Mucosa of rectum (tissue), 2 donors: ENCODE measurements around the gene CCR5AS.
A peak's percentile ranks its signal among the peaks of the same experiment; 100 is the strongest.
"Not testable (repeated sequence)": the region's sequence is repeated elsewhere in the genome, so short reads cannot be mapped to it uniquely, and the experiment has no call there.

Experiments
- H3K27ac ChIP-seq, 2 donors: one replicate each; pipeline ENCODE4 v1.7.0; 2013; ENCODE audit warnings: inconsistent platforms in 2 of 2, low read depth in 2 of 2, low read length in 2 of 2
- H3K27me3 ChIP-seq, 2 donors: one replicate each; pipeline ENCODE4 v1.7.0; 2013; ENCODE audit warnings: low read length in 2 of 2; ENCODE audit not compliant: control insufficient read depth in 2 of 2, insufficient read depth in 2 of 2
- H3K36me3 ChIP-seq, 2 donors: one replicate each; pipeline ENCODE4 v1.7.0; 2013; ENCODE audit warnings: low read length in 2 of 2; ENCODE audit not compliant: control insufficient read depth in 2 of 2, insufficient read depth in 2 of 2
- H3K4me1 ChIP-seq, 2 donors: one replicate each; pipeline ENCODE4 v1.7.0; 2013; ENCODE audit warnings: low read length in 2 of 2, mild to moderate bottlenecking in 1 of 2; ENCODE audit not compliant: control insufficient read depth in 2 of 2, insufficient read depth in 2 of 2
- H3K4me3 ChIP-seq, 2 donors: one replicate each; pipeline ENCODE4 v1.7.0; 2013; ENCODE audit warnings: low read length in 2 of 2
- H3K9ac ChIP-seq, 2 donors: one replicate each; pipeline ENCODE4 v1.7.0; 2013; ENCODE audit warnings: low read length in 2 of 2, low read depth in 1 of 2, mild to moderate bottlenecking in 1 of 2
- H3K9me3 ChIP-seq, 2 donors: one replicate each; pipeline ENCODE4 v1.7.0; 2013; ENCODE audit warnings: low read length in 2 of 2; ENCODE audit not compliant: control insufficient read depth in 2 of 2
- donor health status: healthy.
- donor health status: Normal muscosa, but diverticular disease.

CCR5AS gene

GRCh38 chr3:46405301-46406019, 1.4 kb downstream of the CCR5AS start:
- peak overlapping the region; percentile 97 to 98 for H3K27ac ChIP-seq
- peak overlapping the region; percentile 66 to 88 for H3K9ac ChIP-seq
- peak overlapping the region; percentile 56 to 79 for H3K4me3 ChIP-seq
- no peaks in the 10 kb centered on the region for H3K9me3 ChIP-seq
- peaks cover 0 to 4% of the 10 kb centered on the region in 2 donors for H3K36me3 ChIP-seq
- H3K27me3 ChIP-seq: no peaks in the 10 kb centered on the region
- peaks cover 33 to 40% of the 10 kb centered on the region in 2 donors for H3K4me1 ChIP-seq

GRCh38 chr3:46402902-46403301, 4.0 kb downstream of the CCR5AS start:
- not testable (repeated sequence) for H3K27ac ChIP-seq, H3K4me3 ChIP-seq, H3K9me3 ChIP-seq, H3K9ac ChIP-seq, H3K36me3 ChIP-seq, H3K27me3 ChIP-seq
- peaks cover 29 to 34% of the 10 kb centered on the region in 2 donors for H3K4me1 ChIP-seq

DNA sequence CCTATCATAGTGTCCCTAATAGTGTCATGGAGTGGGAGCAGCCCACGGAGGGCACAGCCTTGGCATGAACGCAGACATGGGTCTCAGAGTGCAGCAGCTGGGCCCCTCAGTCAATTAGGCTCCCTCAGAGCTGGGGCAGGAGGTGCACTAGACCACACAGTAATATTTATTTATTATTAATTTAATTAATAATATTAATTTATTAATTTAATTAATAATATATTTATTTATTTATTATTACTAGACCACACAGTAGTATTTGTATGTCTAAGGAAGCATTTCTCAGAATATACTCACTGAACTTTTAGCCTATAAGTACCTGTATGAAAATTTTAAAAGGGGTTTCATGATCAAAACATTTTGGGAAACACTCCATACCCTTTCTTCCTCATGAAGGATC, 5.3 kb downstream of the CCR5AS start:
- Histone ChIP-seq H3K27me3 (no peaks in the 10 kb centered on the region), H3K36me3 (no peaks in the 10 kb centered on the region), H3K9ac (no peak overlapping the region), H3K4me1 (peaks cover 20 to 22% of the 10 kb centered on the region in 2 donors), H3K9me3 (no peaks in the 10 kb centered on the region), H3K27ac (no peak overlapping the region), H3K4me3 (no peak overlapping the region)

DNA sequence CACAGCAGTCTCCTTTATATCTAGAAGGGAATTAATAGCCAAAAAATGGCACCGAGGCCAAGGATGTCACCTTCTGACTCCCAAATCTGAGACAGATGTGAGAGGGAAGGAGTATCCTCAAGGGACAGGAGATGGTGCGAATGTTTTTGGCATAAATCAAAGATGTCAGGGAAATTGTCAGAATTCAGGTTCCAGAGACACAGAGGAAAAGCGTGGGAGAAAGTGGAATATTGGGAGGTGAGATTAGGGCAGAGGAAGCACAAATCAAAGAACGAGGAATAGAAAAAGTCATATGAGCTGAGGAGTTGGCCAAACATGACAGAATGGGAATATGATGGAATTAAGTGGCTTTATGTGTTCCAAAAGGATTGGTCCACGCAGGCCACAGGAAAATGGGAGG, 6.0 kb downstream of the CCR5AS start:
- Histone ChIP-seq H3K4me1 (peaks cover 12 to 15% of the 10 kb centered on the region in 2 donors), H3K27ac (no peak overlapping the region), H3K4me3 (no peak overlapping the region), H3K27me3 (no peaks in the 10 kb centered on the region), H3K9me3 (no peaks in the 10 kb centered on the region), H3K9ac (no peak overlapping the region), H3K36me3 (no peaks in the 10 kb centered on the region)

GRCh38 chr3:46400000-46400734, 6.7 kb downstream of the CCR5AS start:
- H3K27ac ChIP-seq: no peak overlapping the region
- H3K27me3 ChIP-seq: no peaks in the 10 kb centered on the region
- H3K36me3 ChIP-seq: no peaks in the 10 kb centered on the region
- no peak overlapping the region for H3K9ac ChIP-seq
- H3K4me1 ChIP-seq: peaks cover 6 to 8% of the 10 kb centered on the region in 2 donors
- no peak overlapping the region for H3K4me3 ChIP-seq
- no peaks in the 10 kb centered on the region for H3K9me3 ChIP-seq

DNA sequence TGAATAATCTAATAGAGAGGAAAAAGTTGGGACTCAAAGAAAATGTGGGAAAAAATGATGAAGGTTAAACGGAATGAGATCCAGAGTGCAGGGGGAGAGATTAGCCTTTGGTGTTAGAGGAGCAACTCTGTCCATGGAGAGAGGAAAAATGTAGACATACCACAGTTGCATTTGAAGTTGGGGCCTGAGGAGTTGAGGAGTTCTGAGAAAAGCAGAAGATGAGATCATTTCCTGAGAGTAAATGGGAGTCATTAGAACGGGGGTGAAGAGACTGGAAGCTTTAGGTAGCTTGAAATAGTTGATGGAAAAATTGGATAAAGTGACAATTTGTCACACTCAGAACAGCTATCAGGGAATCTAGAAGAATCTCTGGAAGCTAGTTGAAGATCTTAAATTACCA, 7.3 kb downstream of the CCR5AS start:
- H3K27ac ChIP-seq: no peak overlapping the region
- H3K27me3 ChIP-seq: no peaks in the 10 kb centered on the region
- peaks cover under 1 to 3% of the 10 kb centered on the region in 2 donors for H3K4me1 ChIP-seq
- H3K9ac ChIP-seq: no peak overlapping the region
- H3K36me3 ChIP-seq: no peaks in the 10 kb centered on the region
- H3K9me3 ChIP-seq: no peaks in the 10 kb centered on the region
- no peak overlapping the region for H3K4me3 ChIP-seq

DNA sequence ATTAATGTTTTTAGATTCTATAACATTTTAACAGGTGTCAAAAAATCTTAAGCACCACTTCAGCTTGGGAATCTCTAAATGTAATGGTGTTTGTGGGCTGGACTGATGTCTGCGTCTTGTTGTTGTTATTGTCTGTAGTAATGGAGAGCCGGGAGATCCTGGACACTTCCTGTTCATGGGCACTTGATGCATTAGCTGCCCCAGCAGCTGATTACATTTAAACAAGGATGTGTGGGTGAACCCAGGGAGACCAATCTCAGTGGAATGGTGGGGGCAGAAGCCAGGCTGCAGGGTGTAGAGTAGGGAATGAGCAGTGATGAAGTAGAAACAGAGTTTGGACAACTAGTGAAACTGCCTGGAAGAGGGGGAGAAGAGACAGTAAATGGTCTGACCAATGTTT, 7.8 kb downstream of the CCR5AS start:
- Histone ChIP-seq H3K27ac (no peak overlapping the region), H3K27me3 (no peaks in the 10 kb centered on the region), H3K4me3 (no peak overlapping the region), H3K9me3 (no peaks in the 10 kb centered on the region), H3K9ac (no peak overlapping the region), H3K4me1 (no peaks in the 10 kb centered on the region), H3K36me3 (no peaks in the 10 kb centered on the region)

DNA sequence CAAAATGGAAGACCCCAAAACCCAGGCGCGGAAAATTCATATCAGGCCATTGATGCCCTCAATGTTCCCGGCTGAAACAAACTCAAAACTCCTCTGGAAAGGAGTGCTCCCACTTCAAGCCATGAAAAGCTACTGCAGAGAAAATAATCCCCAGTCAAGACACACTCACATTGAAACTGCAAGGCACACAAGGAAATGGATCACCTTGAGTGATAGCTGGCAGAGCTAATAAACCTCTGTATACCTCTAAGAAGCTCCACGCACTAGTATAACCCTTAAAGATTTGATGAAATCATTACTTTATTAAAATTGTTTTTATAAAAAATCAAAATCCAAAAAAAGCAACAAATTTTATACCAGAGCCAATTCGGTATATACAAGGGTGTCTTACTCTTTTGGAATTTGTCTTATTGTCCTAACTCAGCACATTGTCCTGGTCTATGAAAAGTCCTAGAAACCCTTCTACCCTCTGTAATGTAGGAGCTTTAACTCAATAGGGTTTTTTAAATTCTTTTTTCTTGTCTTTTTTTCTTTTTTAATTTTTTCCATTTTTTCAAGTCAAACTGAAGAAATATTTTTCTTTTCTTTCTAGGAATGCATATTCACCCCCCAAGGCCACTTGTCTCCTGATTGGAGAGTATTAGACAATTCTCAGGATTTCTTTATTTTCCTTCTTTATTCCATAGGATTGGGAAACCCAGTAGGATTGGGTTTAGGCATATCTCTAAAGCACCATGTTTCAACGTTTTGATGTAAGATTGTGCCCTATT, 8.5 kb downstream of the CCR5AS start:
- no peak overlapping the region for H3K9ac ChIP-seq
- no peaks in the 10 kb centered on the region for H3K9me3 ChIP-seq
- H3K27ac ChIP-seq: no peak overlapping the region
- H3K4me3 ChIP-seq: no peak overlapping the region
- H3K36me3 ChIP-seq: no peaks in the 10 kb centered on the region
- H3K4me1 ChIP-seq: no peaks in the 10 kb centered on the region
- H3K27me3 ChIP-seq: no peaks in the 10 kb centered on the region

DNA sequence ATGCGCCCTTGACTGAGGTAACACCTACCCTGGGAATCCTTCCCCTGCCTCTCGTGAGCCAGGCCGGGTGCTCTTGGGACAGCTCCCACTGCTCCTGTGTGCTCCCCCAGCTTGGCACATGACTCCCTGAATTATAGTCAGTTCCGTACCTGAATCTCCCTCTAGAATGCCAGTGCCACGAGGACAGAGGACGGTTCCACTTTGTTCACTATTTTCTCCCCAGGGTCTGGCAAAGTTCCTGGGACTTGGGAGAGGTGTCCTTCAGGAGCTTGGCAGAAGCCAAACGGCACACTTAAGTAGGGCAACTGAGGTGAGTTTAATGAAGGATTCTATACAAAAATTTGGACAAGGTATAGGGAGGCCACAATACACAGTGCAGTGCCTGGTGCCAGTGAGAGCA, 9.8 kb downstream of the CCR5AS start:
- Histone ChIP-seq H3K27me3 (no peaks in the 10 kb centered on the region), H3K27ac (no peak overlapping the region), H3K36me3 (no peaks in the 10 kb centered on the region), H3K9ac (no peak overlapping the region), H3K4me1 (no peaks in the 10 kb centered on the region), H3K9me3 (no peaks in the 10 kb centered on the region), H3K4me3 (no peak overlapping the region)
